Measurements from ENCODE around the gene COL20A1. TPM values are rescaled to one million over a fixed set of nuclear protein-coding genes. Genes with fewer than 3 reads are reported as not detected.

The COL20A1 gene
- total and polyA plus RNA-seq, 2 of the 13 experiments (the other 11 are each of a cell fraction or from before 2014, with no cell fraction given), result not detected

GRCh38 chr20:63377256-63377941 lies 84.4 kb downstream of the COL20A1 start (continued):
- TF ChIP-seq POGK (CRISPR knock-in tag; conservative IDR thresholded peaks at IDR 0.05) (peak; percentile 54; the same call in 1 of the 2 replicates), GMEB1 (CRISPR knock-in tag; IDR thresholded peaks at IDR 0.05; ENCODE audit: borderline replicate concordance) (no peak), ZSCAN29 (CRISPR knock-in tag; conservative IDR thresholded peaks at IDR 0.05) (no peak), AKAP8 (CRISPR knock-in tag; IDR thresholded peaks at IDR 0.05) (no peak), RARA (CRISPR knock-in tag; IDR thresholded peaks at IDR 0.05) (peak; percentile 44; the same call in 1 of the 2 replicates), SMARCC2 (IDR thresholded peaks at IDR 0.05) (no peak), ZFP41 (CRISPR knock-in tag; IDR thresholded peaks at IDR 0.05; ENCODE audit: borderline replicate concordance) (no peak), ZFY (CRISPR knock-in tag; IDR thresholded peaks at IDR 0.05) (0 out of 2 replicates have a peak, but pooled peaks have one; percentile 24), ZNF841 (CRISPR knock-in tag; IDR thresholded peaks at IDR 0.05; ENCODE audit: borderline replicate concordance) (no peak), SNAPC2 (CRISPR knock-in tag; IDR thresholded peaks at IDR 0.05) (no peak), ISL2 (CRISPR knock-in tag; IDR thresholded peaks at IDR 0.05) (no peak), CTCF (CRISPR knock-in tag; IDR thresholded peaks at IDR 0.05) (peak; percentile 15; the same call in 1 of the 2 replicates), MAZ (IDR thresholded peaks at IDR 0.05; ENCODE audit: borderline replicate concordance, low read depth, low read length) (no peak), MAZ (CRISPR knock-in tag; IDR thresholded peaks at IDR 0.05; ENCODE audit: low read depth) (no peak), SAFB2 (CRISPR knock-in tag; IDR thresholded peaks at IDR 0.05; ENCODE audit: borderline replicate concordance, low read depth) (no peak), ATF5 (CRISPR knock-in tag; IDR thresholded peaks at IDR 0.05; ENCODE audit: low read depth) (no peak), TBX3 (IDR thresholded peaks at IDR 0.05; ENCODE audit: borderline replicate concordance) (0 out of 2 replicates have a peak, but pooled peaks have one; percentile 29), HOXA3 (CRISPR knock-in tag; IDR thresholded peaks at IDR 0.05) (peak; percentile 45; the same call in 1 of the 2 replicates), MYC (CRISPR knock-in tag; IDR thresholded peaks at IDR 0.05; ENCODE audit: borderline replicate concordance) (peak; percentile 29; the same call in 1 of the 2 replicates), NR2F6 (IDR thresholded peaks at IDR 0.05) (peak; percentile 67), NR2F6 (CRISPR knock-in tag; IDR thresholded peaks at IDR 0.05) (peak; percentile 54; the same call in 1 of the 2 replicates), RFX5 (IDR thresholded peaks at IDR 0.05; ENCODE audit: low read depth, low read length) (0 out of 2 replicates have a peak, but pooled peaks have one; percentile 6), NONO (IDR thresholded peaks at IDR 0.05) (no peak), NONO (CRISPR knock-in tag; conservative IDR thresholded peaks at IDR 0.05) (peak; percentile 60; the same call in 1 of the 2 replicates)
